NCI-H187 treated with DMSO at 0.1 percent for 48 hours (cell line): ENCODE data around the gene NT5E.
"Not testable (repeated sequence)": the region's sequence is repeated elsewhere in the genome, so short reads cannot be mapped to it uniquely, and the experiment has no call there.

Source experiments
- DNase-seq: peaks from one replicate; lab custom pipeline; 2025; lab: John Stamatoyannopoulos, UW

NT5E gene

GRCh38 chr6:85493389-85493788 is 43.5 kb downstream of the NT5E start:
- DNase-seq = no peak

- DNase-seq = no peak
Measured at GRCh38 chr6:85494547-85495536, 45.0 kb downstream of the NT5E start.

GRCh38 chr6:85496009-85496579 is 46.2 kb downstream of the NT5E start:
- DNase-seq = no peak

- DNase-seq = no peak
Measured at GRCh38 chr6:85496856-85497255, 47.0 kb downstream of the NT5E start.

- DNase-seq = no peak
Measured at GRCh38 chr6:85498596-85499258, 48.8 kb downstream of the NT5E start.

GRCh38 chr6:85506441-85507093 is 56.7 kb downstream of the NT5E start:
- DNase-seq = no peak

- no peak for DNase-seq
Measured at GRCh38 chr6:85516168-85516567, 66.3 kb downstream of the NT5E start.

- not testable (repeated sequence) for DNase-seq
Measured at GRCh38 chr6:85524281-85524680, 74.4 kb downstream of the NT5E start.

GRCh38 chr6:85537055-85537494 is 87.2 kb downstream of the NT5E start:
- DNase-seq = no peak

- DNase-seq = no peak
Measured at GRCh38 chr6:85544776-85545175, 94.9 kb downstream of the NT5E start.
